ENCODE measurements around the gene DCAF11.

DNA sequence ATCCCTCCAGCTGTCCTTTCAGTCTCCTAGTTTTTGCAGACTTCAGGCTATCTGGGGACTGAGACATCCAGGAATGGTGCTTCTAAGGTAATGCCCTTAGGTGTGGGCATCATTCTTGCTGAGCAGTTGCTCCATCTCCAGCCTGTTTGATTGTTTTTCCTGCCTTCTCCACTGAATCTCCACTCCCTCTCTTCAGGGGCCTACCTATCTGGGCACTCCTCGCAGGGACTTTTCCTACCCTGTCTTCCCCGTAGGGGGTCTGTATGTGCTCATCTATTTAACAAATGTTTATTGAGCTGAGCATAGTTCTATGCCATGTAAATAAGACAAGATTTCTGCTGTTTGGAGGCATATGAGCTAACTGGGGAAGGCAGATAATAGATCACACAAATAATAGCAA lies 18.4 kb downstream of the DCAF11 start:
- no peak for TF ChIP-seq EZH2 (IDR thresholded peaks at IDR 0.05; ENCODE audit: insufficient read depth, poor library complexity, severe bottlenecking)
- no peak for TF ChIP-seq EZH2phosphoT487 (IDR thresholded peaks at IDR 0.05; ENCODE audit: insufficient read depth, low read depth)

All from GM23248 (cell line).